Caco-2 (cell line): ENCODE data around the gene PNPLA7. TPM values are rescaled to one million over a fixed set of nuclear protein-coding genes. Genes with fewer than 3 reads are reported as not detected.
"Not testable (repeated sequence)": the region's sequence is repeated elsewhere in the genome, so short reads cannot be mapped to it uniquely, and the experiment has no call there.

ENCODE experiments used
- BruUV-seq: library from RNA; stranded (reverse); fragments of 400-500 nt; replicated peaks from 2 replicates; lab custom pipeline; 2021; lab: Mats Ljungman, UMichigan
- CTCF ChIA-PET: fragments of 300-600 bp; sonication (Branson Sonifier 250); formaldehyde crosslinking; loops from one replicate; lab custom pipeline; 2022; ENCODE audit warnings: antibody characterized with exemption; lab: Charles Lee
- POLR2A ChIA-PET: fragments of 300-600 bp; sonication (Branson Sonifier 250); formaldehyde crosslinking; loops from one replicate; lab custom pipeline; 2022; ENCODE audit warnings: antibody characterized with exemption; lab: Charles Lee
- DNase-seq, 2 experiments: peaks; one replicate each; pipeline versions ENCODE4 v3.0.0 to v3.0.0-alpha.2; 2020 to 2022
- H3K27me3 ChIP-seq: replicated peaks from 2 replicates; pipeline ENCODE4 v1.6.0; 2011; ENCODE audit warnings: low read length; ENCODE audit not compliant: control insufficient read depth, insufficient read depth
- H3K36me3 ChIP-seq: 2 replicates; pipeline ENCODE4 v1.5.1; 2011; ENCODE audit warnings: low read length; ENCODE audit not compliant: control insufficient read depth, insufficient read depth
- H3K4me1 ChIP-seq: fragments of 250-450 bp; sonication (Bioruptor Pico); 2 replicates; pipeline ENCODE4 v1.5.1; 2020; ENCODE audit warnings: mild to moderate bottlenecking
- H3K4me3 ChIP-seq: 2 replicates; pipeline ENCODE4 v1.5.1; 2011; ENCODE audit warnings: low read depth, mild to moderate bottlenecking, control low read depth, low read length
- H3K9me3 ChIP-seq: fragments of 250-450 bp; sonication (Bioruptor Pico); 2 replicates; pipeline ENCODE4 v1.5.1; 2020; ENCODE audit warnings: mild to moderate bottlenecking, moderate library complexity
- H3K27ac Mint-ChIP-seq: one replicate; pipeline ENCODE4 v1.8.0; 2022; ENCODE audit warnings: mixed read lengths; ENCODE audit not compliant: unreplicated experiment
- H3K27me3 Mint-ChIP-seq: one replicate; pipeline ENCODE4 v1.8.0; 2022; ENCODE audit warnings: mixed read lengths; ENCODE audit not compliant: insufficient read depth, unreplicated experiment
- H3K36me3 Mint-ChIP-seq: one replicate; pipeline ENCODE4 v1.8.0; 2022; ENCODE audit warnings: mild to moderate bottlenecking, mixed read lengths; ENCODE audit not compliant: insufficient read depth, unreplicated experiment
- H3K4me1 Mint-ChIP-seq: one replicate; pipeline ENCODE4 v1.8.0; 2022; ENCODE audit warnings: low read depth, mixed read lengths; ENCODE audit not compliant: unreplicated experiment
- H3K4me3 Mint-ChIP-seq: one replicate; pipeline ENCODE4 v1.8.0; 2022; ENCODE audit warnings: mild to moderate bottlenecking, moderate library complexity, mixed read lengths; ENCODE audit not compliant: unreplicated experiment
- H3K9me3 Mint-ChIP-seq: one replicate; pipeline ENCODE4 v1.8.0; 2022; ENCODE audit warnings: mixed read lengths; ENCODE audit not compliant: unreplicated experiment
- CTCF ChIP-seq, 2 experiments: fragments of 200-600 bp in 1 of 2; IDR thresholded peaks; 1 replicate in 1 of 2; 2 replicates in 1 of 2; pipeline versions ENCODE4 v1.5.1 to v1.8.0; 2011 to 2022; ENCODE audit warnings: antibody characterized with exemption in 1 of 2, control low read depth in 1 of 2, inconsistent platforms in 1 of 2, low read depth in 1 of 2, low read length in 1 of 2, mild to moderate bottlenecking in 1 of 2, moderate library complexity in 1 of 2; ENCODE audit not compliant: insufficient read depth in 1 of 2, severe bottlenecking in 1 of 2, unreplicated experiment in 1 of 2
- intact Hi-C: fragments of 100-400 bp; cut with micrococcal nuclease; formaldehyde crosslinking; loops from one replicate; pipeline ENCODE4 v1.10.0; 2022; ENCODE audit not compliant: unreplicated experiment
- total RNA-seq: library from RNA; stranded (reverse); gene quantifications from 2 replicates; pipeline ENCODE4 v1.2.3, GENCODE V29; 2022

PNPLA7 gene
- total RNA-seq, 1 experiment from 2014 or later = 1.8 TPM

GRCh38 chr9:137470785-137471184, 79.4 kb downstream of the PNPLA7 start:
- no peak for DNase-seq
- peaks cover 18% of the 10 kb centered on the region for H3K9me3 ChIP-seq
- H3K4me3 ChIP-seq = no peak overlapping the region
- TF ChIP-seq CTCF (IDR thresholded peaks at IDR 0.05; ENCODE audit: insufficient read depth in 1 of 2, low read depth in 1 of 2, low read length in 1 of 2, severe bottlenecking in 1 of 2, unreplicated experiment in 1 of 2) = no peak
- ChIA-PET CTCF (no interaction called here), POLR2A (no interaction called here)
- no peaks in the 10 kb centered on the region for H3K4me1 Mint-ChIP-seq
- H3K4me3 Mint-ChIP-seq = no peak overlapping the region
- peaks cover 26% of the 10 kb centered on the region for H3K9me3 Mint-ChIP-seq
- no peaks in the 10 kb centered on the region for H3K36me3 ChIP-seq
- H3K36me3 Mint-ChIP-seq = no peaks in the 10 kb centered on the region
- H3K27me3 Mint-ChIP-seq = no peaks in the 10 kb centered on the region
- intact Hi-C loops = no loop called here
- H3K27ac Mint-ChIP-seq = no peak overlapping the region
- no peaks in the 10 kb centered on the region for H3K27me3 ChIP-seq
- BruUV-seq = no TSS peak
- H3K4me1 ChIP-seq = no peaks in the 10 kb centered on the region

- Histone ChIP-seq H3K27me3 (no peaks in the 10 kb centered on the region), H3K36me3 (no peaks in the 10 kb centered on the region), H3K4me3 (no peak overlapping the region), H3K4me1 (no peaks in the 10 kb centered on the region), H3K9me3 (peaks cover under 1% of the 10 kb centered on the region; the same call in 1 of the 2 replicates)
- no peak for DNase-seq
- ChIA-PET CTCF (no interaction called here), POLR2A (no interaction called here)
- no peak for TF ChIP-seq CTCF (IDR thresholded peaks at IDR 0.05; ENCODE audit: insufficient read depth in 1 of 2, low read depth in 1 of 2, low read length in 1 of 2, severe bottlenecking in 1 of 2, unreplicated experiment in 1 of 2)
- H3K27me3 Mint-ChIP-seq = no peaks in the 10 kb centered on the region
- peaks cover 3% of the 10 kb centered on the region for H3K9me3 Mint-ChIP-seq
- H3K4me1 Mint-ChIP-seq = no peaks in the 10 kb centered on the region
- no peaks in the 10 kb centered on the region for H3K36me3 Mint-ChIP-seq
- BruUV-seq = no TSS peak
- no peak overlapping the region for H3K4me3 Mint-ChIP-seq
- intact Hi-C loops = no loop called here
- no peak overlapping the region for H3K27ac Mint-ChIP-seq
Observed at GRCh38 chr9:137467896-137468295, 82.3 kb downstream of the PNPLA7 start.

- DNase-seq = no peak
- ChIA-PET CTCF (no interaction called here), POLR2A (no interaction called here)
- Mint-ChIP-seq H3K27ac (no peak overlapping the region), H3K9me3 (no peaks in the 10 kb centered on the region), H3K36me3 (no peaks in the 10 kb centered on the region), H3K27me3 (no peaks in the 10 kb centered on the region), H3K4me1 (no peaks in the 10 kb centered on the region), H3K4me3 (no peak overlapping the region)
- TF ChIP-seq CTCF (IDR thresholded peaks at IDR 0.05; ENCODE audit: insufficient read depth in 1 of 2, low read depth in 1 of 2, low read length in 1 of 2, severe bottlenecking in 1 of 2, unreplicated experiment in 1 of 2) = no peak
- Histone ChIP-seq H3K4me3 (no peak overlapping the region), H3K9me3 (no peaks in the 10 kb centered on the region), H3K4me1 (no peaks in the 10 kb centered on the region), H3K36me3 (no peaks in the 10 kb centered on the region), H3K27me3 (no peaks in the 10 kb centered on the region)
- intact Hi-C loops = no loop called here
- BruUV-seq = no TSS peak
Observed at GRCh38 chr9:137467161-137467581, 83.0 kb downstream of the PNPLA7 start.

- intact Hi-C loops, DNase-seq, H3K27me3 ChIP-seq, H3K36me3 ChIP-seq, H3K4me3 Mint-ChIP-seq, CTCF ChIA-PET, H3K9me3 Mint-ChIP-seq, H3K27me3 Mint-ChIP-seq, H3K36me3 Mint-ChIP-seq, H3K4me1 Mint-ChIP-seq, BruUV-seq, POLR2A ChIA-PET, H3K4me1 ChIP-seq, H3K4me3 ChIP-seq, H3K9me3 ChIP-seq: not testable (repeated sequence)
- H3K27ac Mint-ChIP-seq = peak overlapping the region; percentile 36
Observed at GRCh38 chr9:137466389-137467085, 83.7 kb downstream of the PNPLA7 start.
